Astrocyte (in vitro differentiated cells and primary cell): Measurements from ENCODE around the gene COL6A1. TPM values are rescaled to one million over a fixed set of nuclear protein-coding genes. Genes with fewer than 3 reads are reported as not detected.

Source experiments
- DNase-seq: peaks from one replicate; pipeline ENCODE4 v3.0.0-alpha.2; 2010; ENCODE audit warnings: low read depth
- FAIRE-seq: peaks from 2 replicates; lab custom pipeline; 2011; peaks lifted over from hg19 to GRCh38; lab: Jason Lieb, UNC
- H2AFZ ChIP-seq: 2 replicates; pipeline ENCODE4 v1.6.0; 2012; ENCODE audit warnings: low read depth, low read length, inconsistent platforms
- H3K27ac ChIP-seq: 2 replicates; pipeline ENCODE4 v1.5.1; 2011; ENCODE audit warnings: low read depth, low read length, inconsistent platforms
- H3K27me3 ChIP-seq: 2 replicates; pipeline ENCODE4 v1.6.0; 2011; ENCODE audit warnings: low read length, inconsistent platforms; ENCODE audit not compliant: insufficient read depth
- H3K36me3 ChIP-seq: 2 replicates; pipeline ENCODE4 v1.5.1; 2011; ENCODE audit warnings: low read length, inconsistent platforms; ENCODE audit not compliant: insufficient read depth
- H3K4me1 ChIP-seq: 2 replicates; pipeline ENCODE4 v1.5.1; 2011; ENCODE audit warnings: low read length, inconsistent platforms; ENCODE audit not compliant: insufficient read depth
- H3K4me2 ChIP-seq: 2 replicates; pipeline ENCODE4 v1.6.0; 2012; ENCODE audit warnings: low read length, inconsistent platforms
- H3K4me3 ChIP-seq: 2 replicates; pipeline ENCODE4 v1.5.1; 2011; ENCODE audit warnings: low read depth, mild to moderate bottlenecking, low read length, inconsistent platforms; ENCODE audit not compliant: insufficient read depth
- H3K79me2 ChIP-seq: 2 replicates; pipeline ENCODE4 v1.6.0; 2012; ENCODE audit warnings: mild to moderate bottlenecking, low read length, inconsistent platforms; ENCODE audit not compliant: insufficient read depth
- H3K9ac ChIP-seq: 2 replicates; pipeline ENCODE4 v1.6.0; 2012; ENCODE audit warnings: mild to moderate bottlenecking, low read length, inconsistent platforms
- H3K9me3 ChIP-seq: 2 replicates; pipeline ENCODE4 v1.5.1; 2012; ENCODE audit warnings: low read depth, mild to moderate bottlenecking, low read length, inconsistent platforms; ENCODE audit not compliant: insufficient read depth
- H4K20me1 ChIP-seq: 2 replicates; pipeline ENCODE4 v1.6.0; 2012; ENCODE audit warnings: low read length, inconsistent platforms; ENCODE audit not compliant: insufficient read depth
- H3K27ac Mint-ChIP-seq: one replicate; pipeline ENCODE4 v1.8.0; 2021; ENCODE audit warnings: mild to moderate bottlenecking, mixed read lengths; ENCODE audit not compliant: unreplicated experiment
- H3K27me3 Mint-ChIP-seq: one replicate; pipeline ENCODE4 v1.8.0; 2021; ENCODE audit warnings: low read depth, mixed read lengths; ENCODE audit not compliant: unreplicated experiment
- H3K36me3 Mint-ChIP-seq: one replicate; pipeline ENCODE4 v1.8.0; 2021; ENCODE audit warnings: low read depth, mixed read lengths; ENCODE audit not compliant: unreplicated experiment
- H3K4me1 Mint-ChIP-seq: one replicate; pipeline ENCODE4 v1.8.0; 2021; ENCODE audit warnings: low read depth, mixed read lengths; ENCODE audit not compliant: unreplicated experiment
- H3K4me3 Mint-ChIP-seq: one replicate; pipeline ENCODE4 v1.8.0; 2021; ENCODE audit warnings: mild to moderate bottlenecking, moderate library complexity, mixed read lengths; ENCODE audit not compliant: unreplicated experiment
- H3K9me3 Mint-ChIP-seq: one replicate; pipeline ENCODE4 v1.8.0; 2021; ENCODE audit warnings: mild to moderate bottlenecking, mixed read lengths; ENCODE audit not compliant: unreplicated experiment
- CTCF ChIP-seq: IDR thresholded peaks from 2 replicates; pipeline ENCODE4 v1.5.1; 2011; ENCODE audit warnings: low read depth, mild to moderate bottlenecking, inconsistent platforms, low read length, moderate library complexity; ENCODE audit not compliant: insufficient read depth
- EZH2 ChIP-seq: IDR thresholded peaks from 2 replicates; pipeline ENCODE4 v1.6.1; 2012; ENCODE audit warnings: mild to moderate bottlenecking, low read length, inconsistent platforms; ENCODE audit not compliant: insufficient read depth
- total RNA-seq: library from RNA; stranded (reverse); gene quantifications from 2 replicates; pipeline ENCODE4 v1.2.1, GENCODE V29; 2021

The COL6A1 gene
- total RNA-seq, 1 donor from 2014 or later, result 131 TPM

- Histone ChIP-seq H3K79me2 (peaks cover 5% of the 10 kb centered on the region), H3K36me3 (no peaks in the 10 kb centered on the region), H4K20me1 (no peaks in the 10 kb centered on the region), H3K9me3 (peaks cover 2% of the 10 kb centered on the region), H3K4me1 (peaks cover 52% of the 10 kb centered on the region), H3K4me3 (no peak overlapping the region), H3K4me2 (no peak overlapping the region), H3K9ac (no peak overlapping the region), H2AFZ (no peak overlapping the region), H3K27me3 (no peaks in the 10 kb centered on the region), H3K27ac (no peak overlapping the region)
- Mint-ChIP-seq H3K27me3 (peaks cover 2% of the 10 kb centered on the region), H3K4me3 (no peak overlapping the region), H3K4me1 (peaks cover 13% of the 10 kb centered on the region), H3K36me3 (no peaks in the 10 kb centered on the region), H3K9me3 (peaks cover 2% of the 10 kb centered on the region), H3K27ac (no peak overlapping the region)
- FAIRE-seq, result no peak
- no peak for DNase-seq
- TF ChIP-seq CTCF (no peak), EZH2 (no peak)
Observed at GRCh38 chr21:46051379-46051770, 69.8 kb downstream of the COL6A1 start.

- H3K4me2 ChIP-seq, result peak overlapping the region; percentile 85
- no peak overlapping the region for H3K27ac ChIP-seq
- H3K4me1 Mint-ChIP-seq, result peaks cover 13% of the 10 kb centered on the region
- H3K9ac ChIP-seq, result peak overlapping the region; percentile 89
- H3K9me3 Mint-ChIP-seq, result peaks cover 2% of the 10 kb centered on the region
- no peaks in the 10 kb centered on the region for H3K36me3 Mint-ChIP-seq
- peaks cover 2% of the 10 kb centered on the region for H3K9me3 ChIP-seq
- H3K4me1 ChIP-seq, result peaks cover 58% of the 10 kb centered on the region
- no peak for TF ChIP-seq EZH2
- no peak for TF ChIP-seq CTCF
- H3K4me3 Mint-ChIP-seq, result no peak overlapping the region
- no peaks in the 10 kb centered on the region for H3K27me3 ChIP-seq
- peaks cover 5% of the 10 kb centered on the region for H3K79me2 ChIP-seq
- no peak overlapping the region for H3K27ac Mint-ChIP-seq
- peaks cover 2% of the 10 kb centered on the region for H3K27me3 Mint-ChIP-seq
- H4K20me1 ChIP-seq, result no peaks in the 10 kb centered on the region
- no peak for DNase-seq
- H3K4me3 ChIP-seq, result no peak overlapping the region
- H3K36me3 ChIP-seq, result no peaks in the 10 kb centered on the region
- no peak for FAIRE-seq
- no peak overlapping the region for H2AFZ ChIP-seq
Observed at GRCh38 chr21:46051821-46052675, 70.5 kb downstream of the COL6A1 start.
